GM23338 (cell line): ENCODE results near the gene NDEL1. TPM values are rescaled to one million over a fixed set of nuclear protein-coding genes. Genes with fewer than 3 reads are reported as not detected.

Experiments
- ATAC-seq: fragments of 200-7000 bp; cut with Tn5 transposase; 3 replicates; pipeline ENCODE4 v1.9.1; 2020
- DNase-seq: peaks from one replicate; pipeline ENCODE4 v3.0.0-alpha.2; 2015; ENCODE audit warnings: low spot score
- H2AFZ ChIP-seq: fragments of 200-600 bp; sonication (generic); 2 replicates; pipeline ENCODE4 v1.8.0; 2016; ENCODE audit warnings: antibody characterized with exemption, mild to moderate bottlenecking, moderate library complexity
- H3F3A ChIP-seq: fragments of 200-600 bp; sonication (generic); replicated peaks from 2 replicates; pipeline ENCODE4 v1.8.0; 2017; ENCODE audit warnings: antibody characterized with exemption, mixed run types, low read depth
- H3K27ac ChIP-seq: fragments of 200-600 bp; sonication (generic); 2 replicates; pipeline ENCODE4 v1.6.1; 2016; ENCODE audit warnings: low read depth
- H3K27me3 ChIP-seq: fragments of 200-600 bp; sonication (generic); 2 replicates; pipeline ENCODE4 v1.8.0; 2016; ENCODE audit warnings: mild to moderate bottlenecking, mixed run types, moderate library complexity; ENCODE audit not compliant: insufficient read depth
- H3K36me3 ChIP-seq: fragments of 200-600 bp; sonication (generic); 2 replicates; pipeline ENCODE4 v1.8.0; 2016; ENCODE audit warnings: mild to moderate bottlenecking; ENCODE audit not compliant: insufficient read depth
- H3K4me1 ChIP-seq: fragments of 200-600 bp; sonication (generic); 2 replicates; pipeline ENCODE4 v1.8.0; 2016; ENCODE audit warnings: mild to moderate bottlenecking, moderate library complexity; ENCODE audit not compliant: insufficient read depth
- H3K4me2 ChIP-seq: fragments of 200-600 bp; sonication (generic); 2 replicates; pipeline ENCODE4 v1.7.1; 2017; ENCODE audit warnings: mixed run types
- H3K4me3 ChIP-seq: fragments of 200-600 bp; sonication (generic); 2 replicates; pipeline ENCODE4 v1.6.1; 2016; ENCODE audit warnings: mixed run types
- H3K79me2 ChIP-seq: fragments of 200-600 bp; sonication (generic); replicated peaks from 2 replicates; pipeline ENCODE4 v1.8.0; 2017; ENCODE audit warnings: mild to moderate bottlenecking; ENCODE audit not compliant: insufficient read depth
- H3K9me2 ChIP-seq: fragments of 200-600 bp; sonication (generic); 2 replicates; pipeline ENCODE4 v1.8.0; 2017; ENCODE audit not compliant: insufficient read depth
- H4K20me1 ChIP-seq: fragments of 200-600 bp; sonication (generic); replicated peaks from 2 replicates; pipeline ENCODE4 v1.8.0; 2017; ENCODE audit warnings: mild to moderate bottlenecking; ENCODE audit not compliant: insufficient read depth
- H3K27ac Mint-ChIP-seq: 2 replicates; pipeline ENCODE4 v1.8.0; 2020; ENCODE audit warnings: inconsistent platforms, mild to moderate bottlenecking, moderate library complexity, mixed read lengths
- H3K27me3 Mint-ChIP-seq: 3 replicates; pipeline ENCODE4 v1.8.0; 2022; ENCODE audit warnings: low read depth, mild to moderate bottlenecking, moderate library complexity, mixed read lengths, inconsistent platforms; ENCODE audit not compliant: insufficient read depth, poor library complexity
- H3K36me3 Mint-ChIP-seq: 3 replicates; pipeline ENCODE4 v1.8.0; 2021; ENCODE audit warnings: low read depth, mild to moderate bottlenecking, inconsistent platforms, moderate library complexity, mixed read lengths
- H3K4me1 Mint-ChIP-seq: 3 replicates; pipeline ENCODE4 v1.8.0; 2020; ENCODE audit warnings: mild to moderate bottlenecking, inconsistent platforms, mixed read lengths
- H3K4me3 Mint-ChIP-seq: 3 replicates; pipeline ENCODE4 v1.8.0; 2021; ENCODE audit warnings: moderate library complexity, mild to moderate bottlenecking, inconsistent platforms, mixed read lengths
- H3K9me3 Mint-ChIP-seq: 3 replicates; pipeline ENCODE4 v1.8.0; 2020; ENCODE audit warnings: moderate library complexity, mild to moderate bottlenecking, inconsistent platforms, mixed read lengths
- CREB1 ChIP-seq: fragments of 250-450 bp; sonication (Bioruptor Pico); IDR thresholded peaks from 2 replicates; pipeline ENCODE4 v1.5.0; 2020; ENCODE audit warnings: low read depth, mild to moderate bottlenecking, moderate library complexity
- CTCF ChIP-seq, 2 experiments: fragments of 200-600 bp in 1 of 2; sonication (generic) in 1 of 2; conservative IDR thresholded peaks; 2 replicates each; pipeline versions ENCODE4 v1.5.1 to v1.6.1; 2016 to 2017; ENCODE audit warnings: antibody characterized with exemption in 2 of 2, low read depth in 2 of 2, mild to moderate bottlenecking in 2 of 2, moderate library complexity in 1 of 2
- ETS1 ChIP-seq: IDR thresholded peaks from 2 replicates; pipeline ENCODE4 v1.6.1; 2016; ENCODE audit warnings: antibody characterized with exemption
- EZH2 ChIP-seq: fragments of 200-600 bp; sonication (generic); IDR thresholded peaks from one replicate; pipeline ENCODE4 v1.8.0; 2017; ENCODE audit warnings: antibody characterized with exemption, mild to moderate bottlenecking, low read depth; ENCODE audit not compliant: unreplicated experiment
- EZH2phosphoT487 ChIP-seq: fragments of 200-600 bp; sonication (generic); IDR thresholded peaks from one replicate; pipeline ENCODE4 v1.8.1; 2018; ENCODE audit warnings: antibody characterized with exemption; ENCODE audit not compliant: unreplicated experiment
- JUNB ChIP-seq: IDR thresholded peaks from one replicate; pipeline ENCODE4 v1.6.1; 2016; ENCODE audit warnings: antibody characterized with exemption; ENCODE audit not compliant: unreplicated experiment
- NANOG ChIP-seq: IDR thresholded peaks from 2 replicates; pipeline ENCODE4 v1.6.1; 2016; ENCODE audit warnings: antibody characterized with exemption, borderline replicate concordance
- POLR2AphosphoS5 ChIP-seq: IDR thresholded peaks from 2 replicates; pipeline ENCODE4 v1.6.1; 2016; ENCODE audit warnings: antibody characterized with exemption, low read depth
- REST ChIP-seq: IDR thresholded peaks from one replicate; pipeline ENCODE4 v1.6.1; 2018; ENCODE audit warnings: antibody characterized with exemption; ENCODE audit not compliant: unreplicated experiment
- STAT1 ChIP-seq: IDR thresholded peaks from one replicate; pipeline ENCODE4 v1.6.1; 2016; ENCODE audit warnings: antibody characterized with exemption; ENCODE audit not compliant: unreplicated experiment
- ZNF114 ChIP-seq: fragments of 250-450 bp; sonication (Bioruptor Pico); IDR thresholded peaks from 2 replicates; pipeline ENCODE4 v1.5.0; 2020; ENCODE audit warnings: mild to moderate bottlenecking, moderate library complexity
- ZNF331 ChIP-seq: fragments of 250-450 bp; sonication (Bioruptor Pico); IDR thresholded peaks from 2 replicates; pipeline ENCODE4 v1.5.0; 2020; ENCODE audit warnings: low read depth, mild to moderate bottlenecking, moderate library complexity
- ZNF462 ChIP-seq: fragments of 250-450 bp; sonication (Bioruptor Pico); IDR thresholded peaks from 2 replicates; pipeline ENCODE4 v1.5.0; 2020; ENCODE audit warnings: mild to moderate bottlenecking, moderate library complexity
- polyA plus RNA-seq: library from polyadenylated mRNA; unstranded; fragments of >200 nt; fragmentation: Nextera tagmentation; extraction: Ambion mirVana; gene quantifications from 2 replicates; pipeline ENCODE4 v1.2.1, GENCODE V29; 2016
- total RNA-seq: library from RNA; depleted of rRNA; stranded (reverse); fragments of >200 nt; shearing (Covaris generic); gene quantifications from 2 replicates; pipeline ENCODE4 v1.2.3, GENCODE V29; 2014

Gene NDEL1
- total and polyA plus RNA-seq, 2 experiments from 2014 or later, result 21.2 to 26.0 TPM

GRCh38 chr17:8474826-8475225, 39.1 kb downstream of the NDEL1 start (continued):
- no peak for TF ChIP-seq ZNF114
- no peak for TF ChIP-seq JUNB
- TF ChIP-seq EZH2phosphoT487, result no peak
- TF ChIP-seq STAT1, result no peak

GRCh38 chr17:8475227-8475626, 39.5 kb downstream of the NDEL1 start:
- peaks cover 76% of the 10 kb centered on the region for H3K36me3 Mint-ChIP-seq
- H3K27ac Mint-ChIP-seq, result no peak overlapping the region

More at GRCh38 chr17:8475227-8475626, 39.5 kb downstream of the NDEL1 start:
- no peak overlapping the region; the same call in 1 of the 2 replicates for H3K27ac ChIP-seq
- H3K4me3 ChIP-seq, result no peak overlapping the region
- ATAC-seq, result no peak
- Mint-ChIP-seq H3K9me3 (no peaks in the 10 kb centered on the region), H3K4me3 (no peak overlapping the region), H3K27me3 (peaks cover 12% of the 10 kb centered on the region), H3K4me1 (no peaks in the 10 kb centered on the region)
- H2AFZ ChIP-seq, result no peak overlapping the region
- H3F3A ChIP-seq, result peaks cover 28% of the 10 kb centered on the region; the same call in 1 of the 2 replicates
- TF ChIP-seq EZH2, result no peak
- no peak for TF ChIP-seq STAT1
- TF ChIP-seq EZH2phosphoT487, result no peak
- no peak for TF ChIP-seq ZNF331 (CRISPR knock-in tag)
- TF ChIP-seq REST, result no peak
- no peak for TF ChIP-seq ZNF462
- TF ChIP-seq JUNB, result no peak
- no peak for TF ChIP-seq CREB1 (CRISPR knock-in tag)
- TF ChIP-seq CTCF (conservative IDR thresholded peaks at IDR 0.05; ENCODE audit: low read depth in 2 of 2), result no peak
- no peak for TF ChIP-seq NANOG
- no peak for TF ChIP-seq ZNF114
- no peak for TF ChIP-seq ETS1
- TF ChIP-seq POLR2AphosphoS5, result no peak
- no peak overlapping the region for H3K4me2 ChIP-seq
- no peaks in the 10 kb centered on the region for H3K27me3 ChIP-seq
- peaks cover 47% of the 10 kb centered on the region for H3K36me3 ChIP-seq
- no peaks in the 10 kb centered on the region for H3K79me2 ChIP-seq
- H3K4me1 ChIP-seq, result no peaks in the 10 kb centered on the region
- DNase-seq, result no peak
- no peaks in the 10 kb centered on the region for H3K9me2 ChIP-seq
- peaks cover 9% of the 10 kb centered on the region for H4K20me1 ChIP-seq
